Measurements from ENCODE around the gene LRRC8A.

LRRC8A gene

DNA sequence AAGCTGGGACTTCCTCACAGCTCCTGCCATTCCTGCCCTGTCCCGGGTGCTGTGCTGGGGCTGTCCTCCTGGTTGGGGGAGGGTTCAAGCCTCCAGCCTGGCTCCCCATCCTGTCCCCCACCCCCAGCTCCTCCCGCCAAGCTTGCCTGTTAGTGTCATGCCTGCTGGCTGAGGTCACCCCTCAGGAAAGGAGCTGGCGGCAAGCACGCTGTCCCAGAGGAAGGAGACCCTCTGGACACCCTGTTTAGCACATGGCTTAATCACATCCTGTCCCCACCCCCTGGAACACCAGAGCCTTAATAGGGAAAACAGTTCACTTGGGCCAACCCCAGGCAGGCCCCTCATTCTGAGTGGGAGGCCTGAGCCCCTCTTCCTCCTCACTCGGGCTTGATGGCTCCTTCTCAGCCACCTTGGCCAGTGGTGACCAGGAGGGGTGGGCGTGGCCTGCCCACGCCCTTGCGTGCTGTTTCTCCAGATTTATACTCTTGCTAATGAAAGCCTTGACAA is 29.6 kb downstream of the LRRC8A start (continued):
- TF ChIP-seq, protein P1, sequence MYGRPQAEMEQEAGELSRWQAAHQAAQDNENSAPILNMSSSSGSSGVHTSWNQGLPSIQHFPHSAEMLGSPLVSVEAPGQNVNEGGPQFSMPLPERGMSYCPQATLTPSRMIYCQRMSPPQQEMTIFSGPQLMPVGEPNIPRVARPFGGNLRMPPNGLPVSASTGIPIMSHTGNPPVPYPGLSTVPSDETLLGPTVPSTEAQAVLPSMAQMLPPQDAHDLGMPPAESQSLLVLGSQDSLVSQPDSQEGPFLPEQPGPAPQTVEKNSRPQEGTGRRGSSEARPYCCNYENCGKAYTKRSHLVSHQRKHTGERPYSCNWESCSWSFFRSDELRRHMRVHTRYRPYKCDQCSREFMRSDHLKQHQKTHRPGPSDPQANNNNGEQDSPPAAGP (tag by site-specific recombination; IDR thresholded peaks at IDR 0.05) = peak; percentile 74
- no peak for TF ChIP-seq ZBTB20 (tag by site-specific recombination; IDR thresholded peaks at IDR 0.05)

DNA sequence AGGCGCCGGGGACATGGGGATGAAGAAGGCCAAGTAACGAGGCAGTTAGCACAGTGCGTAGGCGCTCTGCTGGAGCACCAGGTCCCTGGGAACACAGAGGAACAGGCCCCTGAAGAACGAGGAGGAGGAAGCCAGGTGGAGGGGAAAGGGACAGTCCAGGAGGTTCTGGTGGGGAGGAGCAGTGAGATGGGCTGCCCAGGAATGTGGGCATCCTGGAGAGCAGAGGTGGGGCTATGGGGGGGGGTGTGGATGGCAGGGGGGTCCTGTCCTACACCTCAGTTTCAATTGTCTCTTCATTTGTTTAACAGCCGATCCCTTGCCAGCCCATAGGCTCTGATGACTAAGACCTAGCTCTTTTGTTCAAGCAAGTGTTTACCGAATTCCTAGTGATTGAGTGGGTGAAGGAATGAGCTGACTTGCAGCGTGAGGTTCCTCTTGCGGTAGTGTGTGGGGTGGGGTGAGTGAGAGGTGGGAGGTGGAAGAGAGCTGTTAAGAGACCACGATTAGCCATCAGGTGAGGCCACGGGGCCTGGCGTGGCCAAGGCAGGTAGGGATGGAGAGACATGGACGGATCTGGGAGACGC is 30.4 kb downstream of the LRRC8A start:
- CTCF ChIA-PET = interaction anchor here (0.7 kb wide), 1 partner anchor 16 kb away, joined by 6 read pairs; no protein-coding TSS in a partner anchor
- no peak overlapping the region for H3K27ac ChIP-seq (ENCODE audit: extremely low read depth, low read depth, low read length)
- POLR2A ChIA-PET = interaction anchor here (1.1 kb wide), 1 partner anchor 9 kb away, joined by 4 read pairs; no protein-coding TSS in a partner anchor
- peaks cover 0 to 61% of the 10 kb centered on the region in 2 experiments; a peak in 1 of 3 replicates for H3K36me3 ChIP-seq (ENCODE audit: control insufficient read depth in 2 of 2, insufficient read depth in 1 of 2, low read length in 2 of 2)
- no peaks in the 10 kb centered on the region for H3K9me3 ChIP-seq (ENCODE audit: control insufficient read depth, insufficient read depth, low read depth, low read length)
- no peak overlapping the region for H3K4me3 ChIP-seq (ENCODE audit: low read depth, low read length)
- no peaks in the 10 kb centered on the region for H3K4me1 ChIP-seq (ENCODE audit: control insufficient read depth, insufficient read depth, low read length)
- TF ChIP-seq ZNF600 (tag by site-specific recombination; IDR thresholded peaks at IDR 0.05) (no peak), GLI4 (tag by site-specific recombination; IDR thresholded peaks at IDR 0.05) (no peak), ZNF132 (tag by site-specific recombination; IDR thresholded peaks at IDR 0.05; ENCODE audit: borderline replicate concordance) (no peak), EGR2 (tag by site-specific recombination; IDR thresholded peaks at IDR 0.05; ENCODE audit: low read depth) (peak; percentile 98), ZNF214 (tag by site-specific recombination; IDR thresholded peaks at IDR 0.05; ENCODE audit: borderline replicate concordance) (no peak), ZFHX2 (tag by site-specific recombination; conservative IDR thresholded peaks at IDR 0.05) (peak; percentile 98), HOXD13 (CRISPR knock-in tag; IDR thresholded peaks at IDR 0.05; ENCODE audit: borderline replicate concordance) (no peak), ZNF138 (tag by site-specific recombination; IDR thresholded peaks at IDR 0.05; ENCODE audit: borderline replicate concordance) (no peak), ZNF341 (tag by site-specific recombination; IDR thresholded peaks at IDR 0.05; ENCODE audit: low read depth) (no peak)
- TF ChIP-seq, protein P1 (tag by site-specific recombination; IDR thresholded peaks at IDR 0.05) = no peak
- TF ChIP-seq, protein P2, sequence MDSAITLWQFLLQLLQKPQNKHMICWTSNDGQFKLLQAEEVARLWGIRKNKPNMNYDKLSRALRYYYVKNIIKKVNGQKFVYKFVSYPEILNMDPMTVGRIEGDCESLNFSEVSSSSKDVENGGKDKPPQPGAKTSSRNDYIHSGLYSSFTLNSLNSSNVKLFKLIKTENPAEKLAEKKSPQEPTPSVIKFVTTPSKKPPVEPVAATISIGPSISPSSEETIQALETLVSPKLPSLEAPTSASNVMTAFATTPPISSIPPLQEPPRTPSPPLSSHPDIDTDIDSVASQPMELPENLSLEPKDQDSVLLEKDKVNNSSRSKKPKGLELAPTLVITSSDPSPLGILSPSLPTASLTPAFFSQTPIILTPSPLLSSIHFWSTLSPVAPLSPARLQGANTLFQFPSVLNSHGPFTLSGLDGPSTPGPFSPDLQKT (IDR thresholded peaks at IDR 0.05; ENCODE audit: borderline replicate concordance, low read depth, low read length) = no peak
- TF ChIP-seq, protein P3, sequence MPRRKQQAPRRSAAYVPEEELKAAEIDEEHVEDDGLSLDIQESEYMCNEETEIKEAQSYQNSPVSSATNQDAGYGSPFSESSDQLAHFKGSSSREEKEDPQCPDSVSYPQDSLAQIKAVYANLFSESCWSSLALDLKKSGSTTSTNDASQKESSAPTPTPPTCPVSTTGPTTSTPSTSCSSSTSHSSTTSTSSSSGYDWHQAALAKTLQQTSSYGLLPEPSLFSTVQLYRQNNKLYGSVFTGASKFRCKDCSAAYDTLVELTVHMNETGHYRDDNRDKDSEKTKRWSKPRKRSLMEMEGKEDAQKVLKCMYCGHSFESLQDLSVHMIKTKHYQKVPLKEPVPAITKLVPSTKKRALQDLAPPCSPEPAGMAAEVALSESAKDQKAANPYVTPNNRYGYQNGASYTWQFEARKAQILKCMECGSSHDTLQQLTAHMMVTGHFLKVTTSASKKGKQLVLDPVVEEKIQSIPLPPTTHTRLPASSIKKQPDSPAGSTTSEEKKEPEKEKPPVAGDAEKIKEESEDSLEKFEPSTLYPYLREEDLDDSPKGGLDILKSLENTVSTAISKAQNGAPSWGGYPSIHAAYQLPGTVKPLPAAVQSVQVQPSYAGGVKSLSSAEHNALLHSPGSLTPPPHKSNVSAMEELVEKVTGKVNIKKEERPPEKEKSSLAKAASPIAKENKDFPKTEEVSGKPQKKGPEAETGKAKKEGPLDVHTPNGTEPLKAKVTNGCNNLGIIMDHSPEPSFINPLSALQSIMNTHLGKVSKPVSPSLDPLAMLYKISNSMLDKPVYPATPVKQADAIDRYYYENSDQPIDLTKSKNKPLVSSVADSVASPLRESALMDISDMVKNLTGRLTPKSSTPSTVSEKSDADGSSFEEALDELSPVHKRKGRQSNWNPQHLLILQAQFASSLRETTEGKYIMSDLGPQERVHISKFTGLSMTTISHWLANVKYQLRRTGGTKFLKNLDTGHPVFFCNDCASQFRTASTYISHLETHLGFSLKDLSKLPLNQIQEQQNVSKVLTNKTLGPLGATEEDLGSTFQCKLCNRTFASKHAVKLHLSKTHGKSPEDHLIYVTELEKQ (tag by site-specific recombination; IDR thresholded peaks at IDR 0.05; ENCODE audit: borderline replicate concordance) = no peak
- TF ChIP-seq, protein P4, sequence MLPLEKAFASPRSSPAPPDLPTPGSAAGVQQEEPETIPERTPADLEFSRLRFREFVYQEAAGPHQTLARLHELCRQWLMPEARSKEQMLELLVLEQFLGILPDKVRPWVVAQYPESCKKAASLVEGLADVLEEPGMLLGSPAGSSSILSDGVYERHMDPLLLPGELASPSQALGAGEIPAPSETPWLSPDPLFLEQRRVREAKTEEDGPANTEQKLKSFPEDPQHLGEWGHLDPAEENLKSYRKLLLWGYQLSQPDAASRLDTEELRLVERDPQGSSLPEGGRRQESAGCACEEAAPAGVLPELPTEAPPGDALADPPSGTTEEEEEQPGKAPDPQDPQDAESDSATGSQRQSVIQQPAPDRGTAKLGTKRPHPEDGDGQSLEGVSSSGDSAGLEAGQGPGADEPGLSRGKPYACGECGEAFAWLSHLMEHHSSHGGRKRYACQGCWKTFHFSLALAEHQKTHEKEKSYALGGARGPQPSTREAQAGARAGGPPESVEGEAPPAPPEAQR (tag by site-specific recombination; IDR thresholded peaks at IDR 0.05) = no peak
- TF ChIP-seq, protein P5, sequence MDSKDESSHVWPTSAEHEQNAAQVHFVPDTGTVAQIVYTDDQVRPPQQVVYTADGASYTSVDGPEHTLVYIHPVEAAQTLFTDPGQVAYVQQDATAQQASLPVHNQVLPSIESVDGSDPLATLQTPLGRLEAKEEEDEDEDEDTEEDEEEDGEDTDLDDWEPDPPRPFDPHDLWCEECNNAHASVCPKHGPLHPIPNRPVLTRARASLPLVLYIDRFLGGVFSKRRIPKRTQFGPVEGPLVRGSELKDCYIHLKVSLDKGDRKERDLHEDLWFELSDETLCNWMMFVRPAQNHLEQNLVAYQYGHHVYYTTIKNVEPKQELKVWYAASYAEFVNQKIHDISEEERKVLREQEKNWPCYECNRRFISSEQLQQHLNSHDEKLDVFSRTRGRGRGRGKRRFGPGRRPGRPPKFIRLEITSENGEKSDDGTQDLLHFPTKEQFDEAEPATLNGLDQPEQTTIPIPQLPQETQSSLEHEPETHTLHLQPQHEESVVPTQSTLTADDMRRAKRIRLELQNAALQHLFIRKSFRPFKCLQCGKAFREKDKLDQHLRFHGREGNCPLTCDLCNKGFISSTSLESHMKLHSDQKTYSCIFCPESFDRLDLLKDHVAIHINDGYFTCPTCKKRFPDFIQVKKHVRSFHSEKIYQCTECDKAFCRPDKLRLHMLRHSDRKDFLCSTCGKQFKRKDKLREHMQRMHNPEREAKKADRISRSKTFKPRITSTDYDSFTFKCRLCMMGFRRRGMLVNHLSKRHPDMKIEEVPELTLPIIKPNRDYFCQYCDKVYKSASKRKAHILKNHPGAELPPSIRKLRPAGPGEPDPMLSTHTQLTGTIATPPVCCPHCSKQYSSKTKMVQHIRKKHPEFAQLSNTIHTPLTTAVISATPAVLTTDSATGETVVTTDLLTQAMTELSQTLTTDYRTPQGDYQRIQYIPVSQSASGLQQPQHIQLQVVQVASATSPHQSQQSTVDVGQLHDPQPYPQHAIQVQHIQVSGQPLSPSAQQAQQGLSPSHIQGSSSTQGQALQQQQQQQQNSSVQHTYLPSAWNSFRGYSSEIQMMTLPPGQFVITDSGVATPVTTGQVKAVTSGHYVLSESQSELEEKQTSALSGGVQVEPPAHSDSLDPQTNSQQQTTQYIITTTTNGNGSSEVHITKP (tag by site-specific recombination; IDR thresholded peaks at IDR 0.05) = no peak
- TF ChIP-seq, protein P6, sequence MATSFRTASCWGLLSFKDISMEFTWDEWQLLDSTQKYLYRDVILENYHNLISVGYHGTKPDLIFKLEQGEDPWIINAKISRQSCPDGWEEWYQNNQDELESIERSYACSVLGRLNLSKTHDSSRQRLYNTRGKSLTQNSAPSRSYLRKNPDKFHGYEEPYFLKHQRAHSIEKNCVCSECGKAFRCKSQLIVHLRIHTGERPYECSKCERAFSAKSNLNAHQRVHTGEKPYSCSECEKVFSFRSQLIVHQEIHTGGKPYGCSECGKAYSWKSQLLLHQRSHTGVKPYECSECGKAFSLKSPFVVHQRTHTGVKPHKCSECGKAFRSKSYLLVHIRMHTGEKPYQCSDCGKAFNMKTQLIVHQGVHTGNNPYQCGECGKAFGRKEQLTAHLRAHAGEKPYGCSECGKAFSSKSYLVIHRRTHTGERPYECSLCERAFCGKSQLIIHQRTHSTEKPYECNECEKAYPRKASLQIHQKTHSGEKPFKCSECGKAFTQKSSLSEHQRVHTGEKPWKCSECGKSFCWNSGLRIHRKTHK (tag by site-specific recombination; IDR thresholded peaks at IDR 0.05) = no peak

All from HEK293 (cell line).